NCI-H748 treated with DMSO at 0.1 percent for 48 hours (cell line): Measurements from ENCODE around the gene DGKA.
A peak's percentile ranks its signal among the peaks of the same experiment; 100 is the strongest.
"Not testable (repeated sequence)": the region's sequence is repeated elsewhere in the genome, so short reads cannot be mapped to it uniquely, and the experiment has no call there.

Experiments
- DNase-seq: peaks from one replicate; lab custom pipeline; 2025; lab: John Stamatoyannopoulos, UW

DGKA gene

GRCh38 chr12:55930771-55931316 lies at the start of gene DGKA:
TSS of gene DGKA (plus strand) at chr12:55931162. CDS start at chr12:55936504, 5,342 bp downstream.
- DNase-seq, result peak; percentile 65

- no peak for DNase-seq
Measured at GRCh38 chr12:55885113-55885512, 45.8 kb upstream of the DGKA start.

GRCh38 chr12:55891310-55891709 lies 39.7 kb upstream of the DGKA start:
- no peak for DNase-seq

GRCh38 chr12:55893723-55894122 lies 37.2 kb upstream of the DGKA start:
- DNase-seq, result no peak

- DNase-seq, result no peak
Measured at GRCh38 chr12:55899082-55899481, 31.9 kb upstream of the DGKA start.

GRCh38 chr12:55901881-55902490 lies 29.0 kb upstream of the DGKA start:
- DNase-seq, result no peak

GRCh38 chr12:55906056-55906455 lies 24.9 kb upstream of the DGKA start:
- no peak for DNase-seq

- no peak for DNase-seq
Measured at GRCh38 chr12:55908726-55909512, 22.0 kb upstream of the DGKA start.

- no peak for DNase-seq
Measured at GRCh38 chr12:55909513-55909884, 21.5 kb upstream of the DGKA start.

GRCh38 chr12:55912908-55913307 lies 18.1 kb upstream of the DGKA start:
- DNase-seq, result no peak

GRCh38 chr12:55915482-55915859 lies 15.5 kb upstream of the DGKA start:
- no peak for DNase-seq

GRCh38 chr12:55919032-55919431 lies 11.9 kb upstream of the DGKA start:
- DNase-seq, result not testable (repeated sequence)

GRCh38 chr12:55922126-55922525 lies 8.8 kb upstream of the DGKA start:
- DNase-seq, result no peak

GRCh38 chr12:55923648-55924047 lies 7.3 kb upstream of the DGKA start:
- not testable (repeated sequence) for DNase-seq

- DNase-seq, result no peak
Measured at GRCh38 chr12:55925371-55925770, 5.6 kb upstream of the DGKA start.

GRCh38 chr12:55925870-55926737 lies 4.9 kb upstream of the DGKA start:
- peak; percentile 17 for DNase-seq

- peak; percentile 84 for DNase-seq
Measured at GRCh38 chr12:55926738-55927587, 4.0 kb upstream of the DGKA start.

GRCh38 chr12:55927588-55928502 lies 3.1 kb upstream of the DGKA start, which contains the start of gene PYM1:
TSS of gene PYM1 (minus strand) at chr12:55927894. CDS start at chr12:55927761, 133 bp downstream.
- peak; percentile 47 for DNase-seq

- no peak for DNase-seq
Measured at GRCh38 chr12:55929306-55929791, 1.6 kb upstream of the DGKA start.

GRCh38 chr12:55931317-55931779 lies 386 bp downstream of the DGKA start:
- no peak for DNase-seq
